HG02981 (cell line): ENCODE measurements around the gene ZNF710.

Experiments used
- ATAC-seq: cut with Tn5 transposase; IDR thresholded peaks from one replicate; pipeline ENCODE4 v1.9.1; 2021; ENCODE audit warnings: mild to moderate bottlenecking, moderate library complexity; ENCODE audit not compliant: unreplicated experiment

ZNF710 gene

GRCh38 chr15:90018216-90018831 is 17.2 kb downstream of the ZNF710 start:
- no peak for ATAC-seq

GRCh38 chr15:90019611-90020010 is 18.5 kb downstream of the ZNF710 start:
- no peak for ATAC-seq

GRCh38 chr15:90020021-90020735 is 19.1 kb downstream of the ZNF710 start:
- no peak for ATAC-seq

GRCh38 chr15:90020936-90021507 is 19.9 kb downstream of the ZNF710 start:
- no peak for ATAC-seq

- ATAC-seq: no peak
Observed at GRCh38 chr15:90022345-90022744, 21.2 kb downstream of the ZNF710 start.

- no peak for ATAC-seq
Observed at GRCh38 chr15:90022905-90023700, 22.0 kb downstream of the ZNF710 start.

GRCh38 chr15:90024406-90024805 is 23.3 kb downstream of the ZNF710 start:
- no peak for ATAC-seq

GRCh38 chr15:90025489-90026033 is 24.4 kb downstream of the ZNF710 start:
- ATAC-seq: no peak

GRCh38 chr15:90028376-90028944 is 27.3 kb downstream of the ZNF710 start:
- ATAC-seq: no peak

- ATAC-seq: no peak
Observed at GRCh38 chr15:90029024-90029423, 27.9 kb downstream of the ZNF710 start.

- no peak for ATAC-seq
Observed at GRCh38 chr15:90030376-90030775, 29.3 kb downstream of the ZNF710 start.

- peak; percentile 86 for ATAC-seq
Observed at GRCh38 chr15:90031231-90031791, 30.2 kb downstream of the ZNF710 start.

GRCh38 chr15:90033006-90033405 is 31.9 kb downstream of the ZNF710 start:
- ATAC-seq: no peak

GRCh38 chr15:90033448-90033847 is 32.3 kb downstream of the ZNF710 start:
- ATAC-seq: no peak

GRCh38 chr15:90035095-90035839 is 34.1 kb downstream of the ZNF710 start:
- ATAC-seq: no peak

- no peak for ATAC-seq
Observed at GRCh38 chr15:90035840-90036230, 34.7 kb downstream of the ZNF710 start.

- ATAC-seq: no peak
Observed at GRCh38 chr15:90036343-90036742, 35.2 kb downstream of the ZNF710 start.

GRCh38 chr15:90036806-90037510 is 35.8 kb downstream of the ZNF710 start:
- ATAC-seq: no peak

GRCh38 chr15:90037511-90037860 is 36.4 kb downstream of the ZNF710 start:
- ATAC-seq: no peak
